Erythroblast (primary cell): Measurements from ENCODE around the gene RTL9.

Experiments used
- DNase-seq, 2 experiments: peaks; one replicate each; lab custom pipeline; 2025; lab: John Stamatoyannopoulos, UW
- GATA1 ChIP-seq: IDR thresholded peaks from 2 replicates; pipeline ENCODE4 v1.6.1; 2011; ENCODE audit warnings: low read depth, mild to moderate bottlenecking, control low read depth, low read length, moderate library complexity
- POLR2A ChIP-seq: IDR thresholded peaks from 2 replicates; pipeline ENCODE4 v1.6.1; 2011; ENCODE audit warnings: mild to moderate bottlenecking, low read length

RTL9 gene

DNA sequence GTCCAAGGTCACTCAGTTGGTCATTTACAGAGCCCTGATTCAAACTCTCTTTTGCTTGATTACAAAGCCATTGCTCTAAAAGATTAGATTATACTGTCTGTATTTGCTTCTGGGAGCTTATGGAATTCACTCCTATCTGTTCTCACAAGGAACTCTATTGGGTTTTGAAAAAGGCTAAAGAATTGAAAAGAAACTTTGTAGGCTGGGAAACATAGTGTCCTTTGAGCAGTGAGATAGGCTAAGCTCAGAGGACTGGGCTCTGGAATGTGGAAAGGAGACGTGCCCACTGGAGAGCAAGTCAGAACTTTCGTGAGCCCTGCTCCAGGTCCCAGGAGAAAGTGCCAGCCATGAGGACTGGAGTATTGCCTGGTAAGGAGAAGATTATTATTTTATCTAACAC lies at the start of gene RTL9:
TSS of gene RTL9 (plus strand) at position 301 of the 400 bp plus-strand sequence. CDS start 91,770 bp downstream, outside the sequence.
- DNase-seq = no peak
- no peak for TF ChIP-seq POLR2A
- TF ChIP-seq GATA1 = no peak

DNA sequence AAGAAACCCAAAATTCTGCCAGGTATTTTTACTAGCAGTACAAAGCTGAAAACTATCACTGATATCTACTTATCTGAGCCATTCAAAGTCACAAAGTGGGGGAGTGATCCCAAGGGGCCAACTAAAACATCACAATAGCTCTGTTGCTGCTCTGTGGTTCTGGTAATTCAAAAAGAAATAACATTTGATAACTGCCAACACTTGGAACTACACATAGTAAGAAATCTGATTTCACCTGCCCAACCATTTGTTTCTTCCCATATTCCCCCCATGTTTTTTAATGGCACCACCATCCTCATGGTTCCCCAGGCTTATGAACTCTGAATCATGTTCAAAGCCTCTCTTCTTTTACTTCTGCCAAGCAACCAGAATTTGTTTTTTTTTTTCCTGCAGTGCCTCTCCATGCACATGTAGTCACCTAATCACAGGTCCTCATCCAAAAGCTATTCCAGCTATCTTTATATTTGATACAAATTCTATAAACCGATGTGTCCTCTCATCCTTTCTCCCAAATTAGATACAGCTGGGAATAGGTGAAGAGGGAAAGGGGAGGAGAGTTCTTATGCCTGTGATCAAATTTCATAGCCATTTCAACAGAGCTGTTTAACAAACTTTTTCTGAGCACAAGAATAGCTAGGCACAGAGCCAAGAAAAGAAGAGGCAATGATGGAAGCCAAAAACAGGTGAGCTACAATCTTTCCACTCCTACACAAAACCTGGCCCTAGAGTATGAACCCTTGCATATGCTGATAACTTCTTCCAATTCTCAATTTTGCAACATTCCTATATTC lies 48.5 kb upstream of the RTL9 start:
- no peak for DNase-seq
- no peak for TF ChIP-seq GATA1
- TF ChIP-seq POLR2A = no peak

DNA sequence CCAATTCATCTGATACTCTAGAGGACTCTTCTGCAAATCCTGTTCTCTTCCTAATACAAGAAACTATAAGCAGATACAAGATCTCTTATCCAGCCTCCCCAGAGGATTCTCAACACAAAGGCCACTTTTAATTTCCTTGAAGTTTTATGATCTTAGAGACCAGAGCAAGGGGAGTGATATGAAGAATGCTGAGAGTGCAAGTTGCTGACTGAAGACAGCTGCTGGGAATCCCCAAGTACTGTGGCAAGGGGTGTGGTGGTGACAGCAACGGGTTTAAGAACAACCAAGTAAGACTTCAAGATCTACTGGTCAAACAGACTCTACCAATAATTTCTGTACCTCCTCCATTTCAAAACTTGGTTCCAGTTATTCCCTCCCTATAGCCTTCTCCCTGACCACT lies 47.8 kb upstream of the RTL9 start:
- peak; percentile 63 to 68 for DNase-seq
- TF ChIP-seq GATA1 (no peak), POLR2A (peak; percentile 20)

DNA sequence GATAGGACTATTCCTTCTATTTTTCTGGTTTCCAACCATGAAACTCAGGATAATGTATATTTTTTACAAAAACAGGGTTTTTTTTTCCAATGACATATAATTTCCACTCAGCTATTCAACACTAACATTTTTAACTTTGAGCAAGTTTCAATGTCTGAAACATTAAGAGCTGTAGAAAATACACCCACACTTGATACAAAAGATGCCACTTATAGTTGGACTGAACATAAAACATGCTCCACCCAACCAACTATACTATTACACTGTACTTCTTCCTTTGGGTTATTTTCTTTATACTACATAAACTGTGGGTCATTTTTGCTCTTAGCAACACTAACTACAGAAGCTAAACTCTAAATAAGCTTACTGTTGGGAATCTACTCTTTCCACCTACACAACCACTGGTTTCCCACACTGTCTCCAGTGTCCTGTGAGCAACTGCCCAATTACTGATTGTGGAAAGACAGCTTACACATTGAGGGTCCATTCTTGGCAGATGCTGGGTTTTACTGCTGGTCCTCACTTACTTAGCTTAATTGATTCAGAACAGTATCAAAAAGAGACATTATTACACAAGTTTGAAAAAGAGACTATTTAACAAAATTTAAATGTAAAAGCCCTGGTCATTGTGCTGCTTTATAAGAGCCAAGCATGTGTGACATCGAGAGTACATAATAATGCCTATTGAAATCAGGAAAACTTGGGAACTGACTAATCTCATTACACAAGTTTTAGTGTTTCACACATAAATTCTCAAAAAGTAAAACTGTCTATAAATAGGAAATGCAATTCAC lies 47.0 kb upstream of the RTL9 start:
- no peak for DNase-seq

DNA sequence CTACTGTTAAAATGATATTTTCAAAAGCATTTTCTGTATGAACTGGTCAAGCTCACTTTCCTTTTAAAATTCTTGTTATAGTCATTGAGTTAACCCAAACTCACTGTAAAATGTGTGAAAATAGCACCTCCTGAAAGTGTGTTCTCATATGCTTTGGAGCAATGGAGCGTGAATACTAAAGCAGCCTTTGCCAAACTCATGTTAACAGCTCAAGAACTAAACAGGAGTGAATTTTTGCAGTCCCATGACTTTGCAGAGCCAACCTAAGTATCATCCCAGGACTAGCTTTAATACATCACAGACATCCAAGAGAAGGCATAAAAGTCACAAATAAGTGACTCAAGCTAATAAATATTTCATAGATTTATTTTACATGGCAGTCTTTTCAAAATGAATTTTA lies 43.1 kb upstream of the RTL9 start:
- DNase-seq = peak; percentile 61 to 66
- TF ChIP-seq GATA1 = no peak
- TF ChIP-seq POLR2A = peak; percentile 41

More for the DNA sequence above, 47.0 kb upstream of the RTL9 start:
- TF ChIP-seq GATA1 = no peak
- TF ChIP-seq POLR2A = no peak

DNA sequence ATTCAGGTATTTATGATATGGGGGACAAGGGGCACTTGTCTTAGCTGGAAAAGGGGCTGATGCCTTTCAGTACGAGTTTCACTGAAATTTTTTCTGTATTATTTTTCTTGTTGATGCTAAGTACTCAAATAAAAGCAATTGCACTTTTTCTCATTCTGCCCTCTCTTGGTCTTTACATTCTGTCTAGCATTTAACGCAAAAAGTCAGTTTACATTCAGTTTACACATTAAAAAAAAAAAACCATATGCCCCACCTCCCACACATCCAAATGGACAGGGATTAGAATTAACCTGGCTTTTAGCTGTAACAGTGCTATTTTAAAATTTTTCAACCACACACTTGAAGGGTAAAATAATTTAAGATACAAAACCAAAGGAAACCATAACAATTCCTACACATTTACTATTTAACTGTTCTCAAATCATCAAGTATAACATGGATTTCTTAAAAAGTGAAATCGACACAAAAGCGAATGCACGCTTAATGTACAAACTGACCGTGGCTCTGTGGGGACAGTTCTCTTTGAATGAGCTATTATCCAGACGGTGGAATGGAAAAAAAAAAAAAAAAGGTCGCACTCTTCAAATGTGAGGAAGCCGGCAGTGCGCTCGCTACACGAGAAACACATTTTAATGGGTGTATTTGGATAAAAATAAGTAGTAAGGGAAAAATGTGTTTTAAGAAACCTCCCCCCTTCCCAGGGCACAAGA lies 42.1 kb upstream of the RTL9 start:
- TF ChIP-seq GATA1 = no peak
- no peak for TF ChIP-seq POLR2A
- peak; percentile 39 to 62 for DNase-seq

DNA sequence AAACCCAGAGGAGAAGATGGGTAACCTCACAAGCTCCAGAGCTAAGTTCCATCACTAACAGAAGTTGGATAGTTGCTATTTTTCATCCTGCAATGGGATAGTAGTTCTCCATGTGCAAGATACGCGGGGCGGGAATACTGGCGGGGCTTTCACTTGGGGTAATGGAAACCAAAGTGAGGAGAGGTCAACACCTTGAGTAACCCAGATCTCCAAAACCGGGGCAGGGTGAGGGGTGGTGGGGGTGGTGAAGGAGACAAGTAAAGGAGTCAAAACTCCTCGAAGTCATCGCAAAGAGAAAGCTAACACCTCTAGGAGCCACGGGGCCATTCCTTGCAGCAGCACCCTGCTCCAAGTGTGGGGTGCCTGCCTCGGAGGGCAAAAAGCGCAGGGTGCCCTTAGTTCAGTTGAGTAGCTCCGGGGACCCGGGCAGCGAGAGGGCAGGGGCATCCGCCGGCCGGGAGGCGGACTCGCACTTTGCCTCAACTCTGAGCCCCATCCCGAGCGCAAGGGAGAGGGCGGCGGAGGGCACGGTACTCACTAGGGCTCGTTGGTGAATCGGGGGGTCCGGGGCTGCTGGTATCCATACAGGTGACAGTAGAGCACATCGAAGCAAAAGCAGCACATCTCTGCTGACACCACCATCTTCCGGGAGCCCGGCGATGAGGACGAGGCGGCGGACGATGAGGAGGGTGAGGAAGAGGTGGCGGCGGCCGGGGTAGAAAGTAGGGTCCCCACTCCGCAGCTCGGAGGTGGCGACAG lies 41.4 kb upstream of the RTL9 start:
- DNase-seq = peak; percentile 49 to 69
- TF ChIP-seq POLR2A (no peak), GATA1 (no peak)

DNA sequence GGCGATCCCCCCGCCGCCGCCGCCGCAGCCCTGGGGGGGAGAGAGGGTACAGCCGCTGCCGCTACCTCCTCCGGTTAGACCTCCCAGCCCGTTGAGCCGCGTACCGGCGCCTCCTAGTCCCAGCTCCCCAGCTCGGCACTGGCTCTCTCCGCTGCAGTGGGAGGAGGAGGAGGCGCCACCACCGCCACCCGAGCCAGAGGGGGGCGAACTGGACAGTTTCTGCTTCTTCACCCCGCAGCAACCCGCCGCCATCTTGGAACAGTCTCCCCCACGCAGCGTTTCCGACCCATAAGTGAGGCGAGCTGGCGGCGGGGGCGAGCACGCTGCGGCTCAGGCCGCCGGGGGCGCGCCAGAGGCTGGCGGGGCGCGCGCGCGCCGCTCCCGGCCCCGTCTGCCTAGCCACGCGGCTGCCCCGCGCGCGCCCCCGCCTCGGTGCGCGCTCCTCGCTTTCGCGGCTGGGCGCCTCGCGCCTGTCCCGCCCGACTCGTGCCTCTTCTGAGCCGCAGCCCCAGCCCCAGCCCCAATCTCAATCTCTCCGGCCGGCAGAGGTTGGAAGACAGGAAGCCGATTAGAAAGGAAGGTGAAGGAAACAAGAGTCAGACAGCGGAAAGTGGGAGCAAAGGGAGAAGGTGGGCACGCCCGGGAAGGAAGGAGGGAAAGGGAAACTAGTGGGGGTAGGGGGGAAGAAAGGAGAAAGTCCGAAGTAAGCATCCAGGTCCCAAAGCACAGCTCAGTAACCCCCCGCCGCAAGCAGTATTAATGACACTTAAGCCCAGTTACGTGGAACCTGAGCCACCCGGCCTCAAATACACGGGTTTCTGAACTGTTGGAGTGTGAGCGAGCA lies 40.6 kb upstream of the RTL9 start, which contains the start of gene AMMECR1:
TSS of gene AMMECR1 (minus strand) at position 266 of the 844 bp plus-strand sequence. CDS start at position 252, 14 bp downstream.
- TF ChIP-seq GATA1 = no peak
- peak; percentile 75 for TF ChIP-seq POLR2A
- peak; percentile 91 to 94 for DNase-seq

DNA sequence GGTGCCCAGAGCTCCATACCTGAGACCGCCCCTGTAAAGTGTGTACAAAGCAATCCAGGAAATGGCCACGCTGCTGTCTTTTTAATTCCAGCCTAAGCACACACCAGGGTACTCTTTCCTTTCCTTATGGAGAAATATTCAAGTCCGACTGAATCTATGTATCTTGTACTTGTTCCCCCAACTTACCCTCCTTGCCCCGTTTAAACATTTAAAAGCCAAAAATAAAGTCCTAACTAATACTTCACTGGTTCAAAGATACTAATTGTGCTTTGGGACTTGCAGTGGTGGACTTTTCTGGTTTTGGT lies 40.0 kb upstream of the RTL9 start:
- no peak for TF ChIP-seq GATA1
- TF ChIP-seq POLR2A = no peak
- no peak for DNase-seq

DNA sequence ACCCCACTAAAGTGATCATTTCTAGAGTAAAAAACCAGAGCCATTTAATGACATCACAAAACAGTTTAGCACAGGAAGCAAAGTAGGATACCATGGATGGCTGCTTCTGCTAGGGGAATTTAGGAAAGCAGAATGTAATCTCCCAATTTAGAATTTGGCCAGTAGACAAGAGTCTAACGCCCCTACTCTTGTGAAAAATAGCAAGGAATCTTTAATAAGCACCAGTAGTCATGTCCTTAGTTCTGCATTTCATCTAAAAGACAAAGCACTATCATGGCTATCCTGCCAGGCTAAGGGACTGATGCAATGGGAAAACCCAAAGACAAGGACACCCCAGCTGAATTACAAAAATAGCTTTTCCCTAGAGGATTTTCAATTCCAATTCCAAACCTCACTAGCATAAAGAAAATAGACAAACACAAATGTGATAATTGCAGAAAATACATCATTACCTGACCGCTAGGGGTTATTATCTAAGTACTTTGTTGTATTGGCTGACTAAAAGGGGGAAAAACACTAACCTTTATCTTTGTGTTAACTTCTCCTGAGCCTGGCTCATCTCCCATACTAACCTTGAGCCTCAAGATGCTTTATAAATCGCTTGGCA lies 38.2 kb upstream of the RTL9 start:
- DNase-seq = no peak
- TF ChIP-seq POLR2A (no peak), GATA1 (no peak)

DNA sequence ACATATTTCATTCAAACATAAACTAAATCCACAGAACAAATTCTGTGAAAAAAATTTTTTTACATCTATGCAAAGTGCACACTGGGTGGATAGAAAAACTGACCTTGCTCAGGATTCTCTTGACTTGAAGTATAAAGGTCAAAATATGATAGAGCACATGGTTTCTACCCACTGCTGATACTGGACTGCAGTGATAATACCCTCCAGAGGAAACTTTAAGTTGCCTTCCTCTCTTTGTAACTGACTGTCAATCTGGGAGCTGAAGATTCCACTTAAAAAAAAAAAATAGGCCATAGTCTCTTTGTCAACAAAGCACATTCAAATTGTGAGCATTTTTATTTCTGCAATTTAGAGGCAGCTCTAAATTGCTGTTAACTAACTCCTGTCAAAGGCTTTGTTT lies 37.6 kb upstream of the RTL9 start:
- DNase-seq = peak; percentile 46 to 81
- TF ChIP-seq POLR2A (peak; percentile 34), GATA1 (no peak)

DNA sequence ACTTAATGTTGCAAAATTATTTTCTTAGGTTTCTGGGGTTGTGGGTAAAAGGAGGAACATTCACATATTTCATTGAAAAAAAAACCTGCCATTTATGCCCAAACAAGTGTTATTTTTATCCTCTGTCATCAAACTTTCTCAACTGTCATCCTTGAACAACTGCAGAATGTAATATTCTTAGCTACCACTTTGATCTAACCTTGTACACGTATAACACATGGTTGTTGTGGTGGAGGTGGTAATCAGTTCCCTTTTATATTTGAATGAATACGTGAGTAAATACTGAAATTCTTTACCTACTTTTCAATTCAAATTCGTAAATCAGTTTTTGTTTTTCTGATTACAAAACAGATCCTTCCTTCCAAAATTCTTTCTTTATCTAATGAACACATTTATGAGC lies 37.0 kb upstream of the RTL9 start:
- DNase-seq = no peak
- TF ChIP-seq POLR2A (no peak), GATA1 (no peak)
